ENCODE measurements around the gene SEC14L5.

SEC14L5 gene

DNA sequence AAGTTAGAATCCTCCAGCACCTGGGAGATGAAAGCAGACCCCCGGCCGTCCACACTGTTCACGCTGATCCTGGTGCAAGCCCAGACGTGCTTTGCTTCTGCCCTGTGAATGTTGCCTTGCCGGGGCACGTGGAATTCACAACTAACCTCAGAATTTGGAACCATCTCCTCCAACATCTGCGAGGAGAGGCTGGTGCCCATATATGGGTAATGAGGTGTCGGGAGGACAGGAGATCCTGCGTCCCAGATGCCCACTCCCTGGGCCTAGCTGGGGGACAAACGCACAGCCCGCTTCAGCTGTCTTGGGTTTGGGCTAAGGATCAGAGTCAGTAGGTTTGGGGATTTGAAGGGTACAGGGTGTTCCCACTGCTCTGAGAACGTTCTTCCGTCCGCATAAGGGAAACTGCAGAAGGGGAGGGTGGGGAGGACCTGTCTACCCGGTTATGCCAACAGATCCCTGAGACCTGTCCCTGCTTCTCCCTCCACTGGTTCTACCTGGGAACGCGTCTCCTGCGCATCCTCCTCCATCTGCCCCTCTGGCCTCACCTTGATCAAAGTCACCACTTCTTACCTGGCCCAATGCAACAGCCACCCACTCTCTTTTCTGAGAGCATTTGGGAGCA, 35.3 kb upstream of the SEC14L5 start:
- no peak for DNase-seq (ENCODE audit: low read depth)
- no peak overlapping the region for H3K4me3 ChIP-seq (ENCODE audit: control insufficient read depth, low read depth, low read length)
- TF ChIP-seq, protein P1, sequence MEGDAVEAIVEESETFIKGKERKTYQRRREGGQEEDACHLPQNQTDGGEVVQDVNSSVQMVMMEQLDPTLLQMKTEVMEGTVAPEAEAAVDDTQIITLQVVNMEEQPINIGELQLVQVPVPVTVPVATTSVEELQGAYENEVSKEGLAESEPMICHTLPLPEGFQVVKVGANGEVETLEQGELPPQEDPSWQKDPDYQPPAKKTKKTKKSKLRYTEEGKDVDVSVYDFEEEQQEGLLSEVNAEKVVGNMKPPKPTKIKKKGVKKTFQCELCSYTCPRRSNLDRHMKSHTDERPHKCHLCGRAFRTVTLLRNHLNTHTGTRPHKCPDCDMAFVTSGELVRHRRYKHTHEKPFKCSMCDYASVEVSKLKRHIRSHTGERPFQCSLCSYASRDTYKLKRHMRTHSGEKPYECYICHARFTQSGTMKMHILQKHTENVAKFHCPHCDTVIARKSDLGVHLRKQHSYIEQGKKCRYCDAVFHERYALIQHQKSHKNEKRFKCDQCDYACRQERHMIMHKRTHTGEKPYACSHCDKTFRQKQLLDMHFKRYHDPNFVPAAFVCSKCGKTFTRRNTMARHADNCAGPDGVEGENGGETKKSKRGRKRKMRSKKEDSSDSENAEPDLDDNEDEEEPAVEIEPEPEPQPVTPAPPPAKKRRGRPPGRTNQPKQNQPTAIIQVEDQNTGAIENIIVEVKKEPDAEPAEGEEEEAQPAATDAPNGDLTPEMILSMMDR (conservative IDR thresholded peaks at IDR 0.05; ENCODE audit: control insufficient read depth, insufficient read depth, low read depth, low read length) = no peak

DNA sequence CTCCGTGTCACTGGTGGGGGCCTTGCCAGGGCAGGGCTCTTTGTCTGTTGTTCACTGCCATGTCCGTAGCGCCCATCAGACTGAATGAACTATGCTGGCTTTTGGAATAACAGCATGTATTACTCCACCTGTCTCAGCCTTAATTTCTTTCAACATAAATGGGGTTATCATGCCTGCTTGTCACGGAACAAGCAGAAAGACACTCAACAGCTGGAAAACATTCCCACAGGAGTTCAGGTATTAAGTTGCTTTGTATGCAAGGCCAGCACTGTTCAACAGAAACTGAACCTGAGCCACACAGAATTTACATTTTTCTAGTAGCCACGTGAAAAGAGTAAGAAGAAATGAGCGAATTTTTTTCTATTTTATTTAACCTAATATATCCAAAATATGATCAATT, 34.3 kb upstream of the SEC14L5 start:
- no peak overlapping the region for H3K4me3 ChIP-seq (ENCODE audit: control insufficient read depth, low read depth, low read length)
- TF ChIP-seq, protein P1 (conservative IDR thresholded peaks at IDR 0.05; ENCODE audit: control insufficient read depth, insufficient read depth, low read depth, low read length) = no peak
- no peak for DNase-seq (ENCODE audit: low read depth)

DNA sequence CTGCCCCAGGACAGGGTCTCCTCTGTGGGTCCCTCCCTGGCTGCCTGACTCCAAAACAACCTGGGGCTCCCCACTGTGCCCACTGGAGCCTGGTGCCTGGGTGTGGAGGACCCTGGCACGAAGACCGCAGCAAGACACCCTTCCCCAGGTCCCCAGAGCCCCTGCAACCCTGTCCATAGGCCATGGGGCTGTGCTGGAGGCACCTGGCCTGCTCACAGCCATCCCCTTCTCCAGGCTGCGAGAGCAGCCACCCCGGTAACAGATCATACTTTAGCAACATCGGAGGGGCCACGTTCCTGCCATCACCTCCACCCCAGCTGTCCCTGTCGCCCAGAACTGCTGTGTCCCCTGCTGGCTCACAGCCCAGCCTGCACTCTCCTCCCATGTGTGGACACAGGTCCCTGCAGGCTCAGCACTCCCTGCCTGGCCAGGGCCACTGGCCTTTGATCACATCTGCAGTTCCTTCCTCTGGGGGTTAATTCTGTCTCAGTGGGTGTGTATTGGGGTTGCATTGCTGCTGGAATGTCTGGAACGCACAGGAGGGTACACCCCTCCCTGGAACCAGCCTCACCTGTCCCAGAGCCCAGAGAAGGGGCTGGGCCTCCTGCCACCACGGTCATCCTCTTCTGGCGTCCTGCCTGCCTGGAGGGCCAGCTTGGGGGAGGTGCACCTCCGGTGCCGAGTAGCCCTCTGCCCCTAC, 33.4 kb upstream of the SEC14L5 start:
- DNase-seq (ENCODE audit: low read depth) = no peak
- no peak overlapping the region for H3K4me3 ChIP-seq (ENCODE audit: control insufficient read depth, low read depth, low read length)

DNA sequence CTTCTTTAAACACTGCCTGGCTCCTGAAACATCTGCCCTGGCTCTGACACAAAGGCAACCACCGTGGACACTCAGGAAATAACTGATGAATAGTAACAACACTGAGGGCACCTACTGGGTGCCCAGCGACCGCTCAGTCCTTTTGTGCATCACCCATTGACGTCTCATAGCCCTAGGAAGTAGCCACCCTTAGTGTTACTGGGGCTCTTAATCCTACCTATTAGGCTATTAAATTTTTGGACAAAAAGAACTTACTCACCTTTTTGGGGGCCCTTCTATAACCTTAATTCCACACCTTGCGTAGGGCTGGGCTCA, 32.9 kb upstream of the SEC14L5 start:
- H3K4me3 ChIP-seq (ENCODE audit: control insufficient read depth, low read depth, low read length) = no peak overlapping the region
- DNase-seq (ENCODE audit: low read depth) = no peak
- TF ChIP-seq, protein P1 (conservative IDR thresholded peaks at IDR 0.05; ENCODE audit: control insufficient read depth, insufficient read depth, low read depth, low read length) = no peak

More for the DNA sequence above, 33.4 kb upstream of the SEC14L5 start:
- TF ChIP-seq, protein P1 (conservative IDR thresholded peaks at IDR 0.05; ENCODE audit: control insufficient read depth, insufficient read depth, low read depth, low read length) = no peak

DNA sequence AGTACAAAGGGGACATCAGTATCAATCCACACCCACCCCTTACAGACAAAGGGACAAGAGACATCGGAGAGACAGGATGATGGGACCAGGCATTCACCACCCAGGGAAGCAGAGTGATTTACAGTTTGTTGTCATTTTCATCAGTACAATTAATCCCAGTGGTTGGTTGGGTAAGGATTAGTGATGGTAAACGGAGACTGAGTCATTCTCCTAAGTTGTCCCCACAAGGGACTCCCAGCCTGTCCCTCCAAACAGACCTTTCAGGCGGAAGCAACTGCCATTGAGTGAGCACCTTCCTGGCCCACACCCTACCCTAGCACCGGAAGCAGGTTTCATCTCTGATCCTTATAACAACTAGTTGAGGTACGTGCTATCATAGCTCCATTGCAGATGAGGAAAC, 32.3 kb upstream of the SEC14L5 start:
- no peak for DNase-seq (ENCODE audit: low read depth)
- TF ChIP-seq, protein P1 (conservative IDR thresholded peaks at IDR 0.05; ENCODE audit: control insufficient read depth, insufficient read depth, low read depth, low read length) = no peak
- no peak overlapping the region for H3K4me3 ChIP-seq (ENCODE audit: control insufficient read depth, low read depth, low read length)

DNA sequence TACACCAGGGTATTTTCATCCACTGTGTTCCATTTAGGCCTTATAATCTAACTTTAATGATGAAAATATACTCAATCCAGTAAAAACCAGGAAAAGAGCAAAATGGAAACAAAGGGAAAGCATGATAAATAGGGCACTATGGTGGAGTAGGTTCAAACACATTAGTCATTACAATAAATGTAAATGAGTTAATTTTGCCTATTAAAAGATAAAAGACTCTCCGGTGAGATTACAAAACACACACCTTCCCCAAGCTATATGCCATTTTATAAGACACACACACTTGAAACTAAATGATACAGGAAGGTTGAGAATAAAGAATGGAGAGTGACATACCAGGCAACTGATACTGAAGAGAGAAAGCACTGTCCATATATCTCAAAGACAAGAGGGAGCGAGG, 31.2 kb upstream of the SEC14L5 start:
- no peak overlapping the region for H3K4me3 ChIP-seq (ENCODE audit: control insufficient read depth, low read depth, low read length)
- TF ChIP-seq, protein P1 (conservative IDR thresholded peaks at IDR 0.05; ENCODE audit: control insufficient read depth, insufficient read depth, low read depth, low read length) = no peak
- DNase-seq (ENCODE audit: low read depth) = no peak
